Measurements from ENCODE around the gene HHAT.

The HHAT gene

GRCh38 chr1:210505601-210506496 is 177.1 kb downstream of the HHAT start:
- POLR2A ChIA-PET: no interaction called here

DNA sequence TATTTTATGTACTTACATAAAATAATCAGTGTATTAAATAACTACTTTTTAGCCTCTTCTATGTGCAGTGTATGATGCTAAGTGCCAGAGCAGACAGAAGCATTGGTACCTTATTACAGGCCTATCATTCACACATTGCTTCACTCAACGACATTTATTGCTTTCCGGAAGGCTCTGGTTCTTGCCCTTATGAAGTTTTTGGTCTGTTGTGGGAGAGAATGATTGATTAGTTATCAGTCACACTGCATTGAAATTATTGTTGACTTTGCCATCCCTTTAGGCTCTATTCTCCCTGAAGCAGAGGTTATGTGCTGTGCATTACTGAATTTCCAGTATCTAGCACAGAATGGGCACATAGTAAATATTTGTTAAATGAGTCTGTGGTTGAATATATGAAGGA is 178.0 kb downstream of the HHAT start:
- ChIA-PET POLR2A (no interaction called here), CTCF (interaction anchor here (1.3 kb wide), 1 partner anchor 56 kb away, joined by 3 read pairs; no protein-coding TSS in a partner anchor)
- DNase-seq (ENCODE audit: extremely low spot score): no peak
- no peak for TF ChIP-seq CTCF (IDR thresholded peaks at IDR 0.05; ENCODE audit: control extremely low read depth, extremely low read depth, low read depth, missing control alignments)

More at GRCh38 chr1:210505601-210506496, 177.1 kb downstream of the HHAT start:
- CTCF ChIA-PET: interaction anchor here (1.3 kb wide), 3 partner anchors 10 to 55 kb away, joined by 3 to 5 read pairs (median 3); no protein-coding TSS in a partner anchor
- TF ChIP-seq CTCF (IDR thresholded peaks at IDR 0.05; ENCODE audit: control extremely low read depth, extremely low read depth, low read depth, missing control alignments): no peak
- no peak for DNase-seq (ENCODE audit: extremely low spot score)

DNA sequence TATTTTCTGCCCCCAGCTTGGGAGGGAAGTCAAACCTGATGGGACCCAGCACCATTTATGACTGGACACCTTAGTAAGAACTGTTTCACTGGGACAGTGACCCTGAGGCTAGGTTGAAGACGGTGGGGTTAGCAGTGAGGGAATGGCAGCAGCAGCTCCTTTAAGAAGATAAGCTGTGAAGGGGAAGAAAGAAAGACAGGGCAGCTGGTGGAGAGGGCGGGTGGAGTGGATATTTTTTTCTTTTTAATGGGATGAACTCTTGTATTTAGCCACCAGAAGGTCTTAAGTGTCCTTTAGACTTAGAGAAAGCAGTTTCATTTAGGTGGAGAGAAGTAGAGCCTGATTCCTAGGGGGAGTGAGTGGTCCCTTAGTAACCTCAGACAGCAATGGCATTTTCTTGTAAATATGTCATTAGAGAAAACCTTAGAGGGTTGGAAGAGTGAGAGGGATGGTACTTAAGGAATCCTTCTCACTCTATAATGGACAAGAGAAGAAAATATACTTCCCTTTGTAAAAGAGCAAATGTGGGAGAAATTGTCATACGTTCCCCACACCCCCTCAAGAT is 187.5 kb downstream of the HHAT start:
- TF ChIP-seq CTCF (IDR thresholded peaks at IDR 0.05; ENCODE audit: control extremely low read depth, extremely low read depth, low read depth, missing control alignments): no peak
- CTCF ChIA-PET: interaction anchor here (1.2 kb wide), 1 partner anchor 11 kb away, joined by 3 read pairs; no protein-coding TSS in a partner anchor
- POLR2A ChIA-PET: no interaction called here
- DNase-seq (ENCODE audit: extremely low spot score): no peak

- CTCF ChIA-PET: interaction anchor here (0.9 to 1.2 kb wide), 3 partner anchors 12 to 38 kb away, joined by 3 read pairs; no protein-coding TSS in a partner anchor
- no peak for DNase-seq (ENCODE audit: extremely low spot score)
- TF ChIP-seq CTCF (IDR thresholded peaks at IDR 0.05; ENCODE audit: control extremely low read depth, extremely low read depth, low read depth, missing control alignments): no peak
- POLR2A ChIA-PET: no interaction called here
Measured at GRCh38 chr1:210516697-210517459, 188.2 kb downstream of the HHAT start.

DNA sequence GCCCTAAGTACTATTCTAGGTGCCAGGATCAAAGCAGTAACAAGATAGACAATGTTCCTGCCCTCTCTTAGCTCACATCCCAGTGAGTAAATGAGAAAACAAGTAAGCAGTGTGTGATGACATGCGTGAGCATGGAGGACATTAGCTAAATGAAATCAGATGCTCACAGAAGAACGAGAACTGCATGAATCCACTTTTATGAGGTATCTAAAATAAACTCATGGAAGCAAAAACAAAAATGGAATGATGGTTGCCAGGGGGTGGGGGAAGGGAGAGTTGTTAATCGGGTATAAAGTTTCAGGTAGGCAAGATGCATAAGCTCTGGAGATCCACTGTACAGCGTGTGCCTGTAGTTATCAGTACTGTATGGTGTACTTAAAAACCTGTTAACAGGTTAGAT is 195.1 kb downstream of the HHAT start:
- TF ChIP-seq CTCF (IDR thresholded peaks at IDR 0.05; ENCODE audit: control extremely low read depth, extremely low read depth, low read depth, missing control alignments): no peak
- CTCF ChIA-PET: no interaction called here
- POLR2A ChIA-PET: no interaction called here
- no peak for DNase-seq (ENCODE audit: extremely low spot score)

- TF ChIP-seq CTCF (IDR thresholded peaks at IDR 0.05; ENCODE audit: control extremely low read depth, extremely low read depth, low read depth, missing control alignments): no peak
- no peak for DNase-seq (ENCODE audit: extremely low spot score)
- POLR2A ChIA-PET: no interaction called here
- CTCF ChIA-PET: no interaction called here
Measured at GRCh38 chr1:210525716-210526454, 197.2 kb downstream of the HHAT start.

All from GM10248 (cell line).